OCI-LY7 (cell line): ENCODE measurements around the gene SLC22A4. TPM values are rescaled to one million over a fixed set of nuclear protein-coding genes. Genes with fewer than 3 reads are reported as not detected.
A peak's percentile ranks its signal among the peaks of the same experiment; 100 is the strongest.

Experiments
- BruUV-seq: library from RNA; stranded (reverse); fragments of 400-500 nt; replicated peaks from 2 replicates; lab custom pipeline; 2021; lab: Mats Ljungman, UMichigan
- CTCF ChIA-PET: fragments of 300-600 bp; sonication (Branson Sonifier 250); formaldehyde crosslinking; loops from one replicate; lab custom pipeline; 2022; ENCODE audit warnings: antibody characterized with exemption; ENCODE audit not compliant: unreplicated experiment; lab: Charles Lee
- POLR2A ChIA-PET: fragments of 300-600 bp; sonication (Branson Sonifier 250); formaldehyde crosslinking; loops from one replicate; lab custom pipeline; 2022; ENCODE audit warnings: antibody characterized with exemption; lab: Charles Lee
- DNase-seq: peaks from one replicate; pipeline ENCODE4 v3.0.0-alpha.2; 2015; ENCODE audit warnings: low spot score
- H2AFZ ChIP-seq: fragments of 200-600 bp; sonication (generic), shearing (Covaris generic); 2 replicates; pipeline ENCODE4 v1.6.1; 2014; ENCODE audit warnings: mild to moderate bottlenecking, antibody characterized with exemption, low read length, moderate library complexity
- H3K27ac ChIP-seq: fragments of 200-600 bp; sonication (generic); 2 replicates; pipeline ENCODE4 v1.5.1; 2014; ENCODE audit warnings: mixed run types, low read depth, mild to moderate bottlenecking, moderate library complexity, low read length, inconsistent platforms; ENCODE audit not compliant: poor library complexity, severe bottlenecking
- H3K36me3 ChIP-seq: fragments of 200-600 bp; sonication (generic); 2 replicates; pipeline ENCODE4 v1.6.1; 2014; ENCODE audit warnings: mild to moderate bottlenecking, antibody characterized with exemption, low read length, moderate library complexity, mixed read lengths; ENCODE audit not compliant: insufficient read depth
- H3K4me1 ChIP-seq: fragments of 200-600 bp; sonication (generic); 2 replicates; pipeline ENCODE4 v1.5.1; 2014; ENCODE audit warnings: mild to moderate bottlenecking, low read length; ENCODE audit not compliant: insufficient read depth, poor library complexity, severe bottlenecking
- H3K4me2 ChIP-seq: fragments of 200-600 bp; sonication (generic); 2 replicates; pipeline ENCODE4 v1.6.1; 2014; ENCODE audit warnings: mild to moderate bottlenecking, low read length
- H3K4me3 ChIP-seq: fragments of 200-600 bp; sonication (generic); 2 replicates; pipeline ENCODE4 v1.5.1; 2014; ENCODE audit warnings: mild to moderate bottlenecking, low read depth, low read length; ENCODE audit not compliant: poor library complexity, severe bottlenecking
- H3K79me2 ChIP-seq: fragments of 200-600 bp; sonication (generic); 2 replicates; pipeline ENCODE4 v1.6.1; 2016; ENCODE audit warnings: low read depth, mild to moderate bottlenecking, low read length, moderate library complexity, mixed read lengths; ENCODE audit not compliant: insufficient read depth
- H3K9me2 ChIP-seq: fragments of 200-600 bp; sonication (generic); 2 replicates; pipeline ENCODE4 v1.6.1; 2016; ENCODE audit warnings: mild to moderate bottlenecking, low read length, mixed read lengths; ENCODE audit not compliant: insufficient read depth
- H3K9me3 ChIP-seq: fragments of 200-600 bp; sonication (generic); 2 replicates; pipeline ENCODE4 v1.6.1; 2014; ENCODE audit warnings: mild to moderate bottlenecking, mixed run types, low read length, mixed read lengths
- H4K20me1 ChIP-seq: fragments of 200-600 bp; sonication (generic); 2 replicates; pipeline ENCODE4 v1.6.1; 2014; ENCODE audit warnings: mild to moderate bottlenecking, antibody characterized with exemption, low read length, moderate library complexity, mixed read lengths; ENCODE audit not compliant: insufficient read depth
- EZH2phosphoT487 ChIP-seq: fragments of 200-600 bp; sonication (generic); IDR thresholded peaks from 2 replicates; pipeline ENCODE4 v1.6.1; 2018; ENCODE audit warnings: low read depth, borderline replicate concordance, mild to moderate bottlenecking, mixed run types, antibody characterized with exemption, low read length, moderate library complexity, mixed read lengths
- intact Hi-C: fragments of 100-400 bp; cut with micrococcal nuclease; formaldehyde crosslinking; loops from one replicate; pipeline ENCODE4 v1.10.0; 2022; ENCODE audit not compliant: unreplicated experiment
- total RNA-seq, 2 experiments: library from RNA; depleted of rRNA in 1 of 2; stranded (reverse); fragments of >200 nt in 1 of 2; shearing (Covaris generic) in 1 of 2; gene quantifications; 2 replicates each; pipeline ENCODE4 v1.2.3, GENCODE V29; 2014 to 2022
- TF ChIP-seq, protein P1 (sequence below): fragments of 200-600 bp; sonication (generic); conservative IDR thresholded peaks from 2 replicates; pipeline ENCODE4 v1.5.1; 2014; ENCODE audit warnings: mild to moderate bottlenecking, antibody characterized with exemption, low read length, moderate library complexity, mixed read lengths

Gene SLC22A4
- total RNA-seq, 2 experiments from 2014 or later, result not detected

DNA sequence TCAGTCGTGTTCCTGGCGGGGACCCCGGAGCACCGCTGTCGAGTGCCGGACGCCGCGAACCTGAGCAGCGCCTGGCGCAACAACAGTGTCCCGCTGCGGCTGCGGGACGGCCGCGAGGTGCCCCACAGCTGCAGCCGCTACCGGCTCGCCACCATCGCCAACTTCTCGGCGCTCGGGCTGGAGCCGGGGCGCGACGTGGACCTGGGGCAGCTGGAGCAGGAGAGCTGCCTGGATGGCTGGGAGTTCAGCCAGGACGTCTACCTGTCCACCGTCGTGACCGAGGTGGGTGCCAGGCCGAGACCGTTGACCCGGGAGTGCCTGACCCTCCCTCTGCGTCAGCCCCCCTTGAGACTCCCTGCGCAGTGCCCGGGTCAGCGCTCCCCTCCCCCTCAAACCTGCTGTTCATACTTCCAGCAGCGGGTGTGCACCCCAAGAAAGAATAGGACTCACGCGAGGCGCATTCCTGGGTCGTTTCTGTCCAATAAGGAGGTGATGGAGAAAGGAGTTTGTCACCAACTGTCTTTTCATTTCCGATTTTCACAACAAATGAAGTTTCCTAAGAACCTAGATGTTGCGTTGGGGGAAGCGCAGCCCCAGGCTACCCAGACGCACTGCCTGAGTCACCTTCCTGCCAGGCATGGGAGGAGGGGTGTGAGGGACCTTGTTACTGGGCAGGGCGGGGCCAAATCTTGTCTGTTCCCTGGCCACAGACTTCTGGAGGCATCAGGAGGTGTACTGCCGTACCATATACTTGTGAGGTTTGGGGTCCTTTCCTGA is 722 bp downstream of the SLC22A4 start:
- Histone ChIP-seq H3K9me3 (no peaks in the 10 kb centered on the region), H3K4me1 (no peaks in the 10 kb centered on the region), H3K4me2 (peak overlapping the region; percentile 57; the same call in 1 of the 2 replicates), H3K4me3 (no peak overlapping the region), H3K79me2 (no peaks in the 10 kb centered on the region), H3K27ac (no peak overlapping the region), H3K36me3 (no peaks in the 10 kb centered on the region), H4K20me1 (no peaks in the 10 kb centered on the region), H2AFZ (no peak overlapping the region), H3K9me2 (no peaks in the 10 kb centered on the region)
- ChIA-PET POLR2A (interaction anchor here (0.6 kb wide), 1 partner anchor 80 kb away, joined by 5 read pairs; no protein-coding TSS in a partner anchor), CTCF (interaction anchor here (1.0 kb wide), 1 partner anchor 32 kb away, joined by 3 read pairs; no protein-coding TSS in a partner anchor)
- intact Hi-C loops, result no loop called here
- no peak for DNase-seq
- no TSS peak for BruUV-seq
- no peak for TF ChIP-seq EZH2phosphoT487
- TF ChIP-seq, protein P1, sequence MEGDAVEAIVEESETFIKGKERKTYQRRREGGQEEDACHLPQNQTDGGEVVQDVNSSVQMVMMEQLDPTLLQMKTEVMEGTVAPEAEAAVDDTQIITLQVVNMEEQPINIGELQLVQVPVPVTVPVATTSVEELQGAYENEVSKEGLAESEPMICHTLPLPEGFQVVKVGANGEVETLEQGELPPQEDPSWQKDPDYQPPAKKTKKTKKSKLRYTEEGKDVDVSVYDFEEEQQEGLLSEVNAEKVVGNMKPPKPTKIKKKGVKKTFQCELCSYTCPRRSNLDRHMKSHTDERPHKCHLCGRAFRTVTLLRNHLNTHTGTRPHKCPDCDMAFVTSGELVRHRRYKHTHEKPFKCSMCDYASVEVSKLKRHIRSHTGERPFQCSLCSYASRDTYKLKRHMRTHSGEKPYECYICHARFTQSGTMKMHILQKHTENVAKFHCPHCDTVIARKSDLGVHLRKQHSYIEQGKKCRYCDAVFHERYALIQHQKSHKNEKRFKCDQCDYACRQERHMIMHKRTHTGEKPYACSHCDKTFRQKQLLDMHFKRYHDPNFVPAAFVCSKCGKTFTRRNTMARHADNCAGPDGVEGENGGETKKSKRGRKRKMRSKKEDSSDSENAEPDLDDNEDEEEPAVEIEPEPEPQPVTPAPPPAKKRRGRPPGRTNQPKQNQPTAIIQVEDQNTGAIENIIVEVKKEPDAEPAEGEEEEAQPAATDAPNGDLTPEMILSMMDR, result no peak

DNA sequence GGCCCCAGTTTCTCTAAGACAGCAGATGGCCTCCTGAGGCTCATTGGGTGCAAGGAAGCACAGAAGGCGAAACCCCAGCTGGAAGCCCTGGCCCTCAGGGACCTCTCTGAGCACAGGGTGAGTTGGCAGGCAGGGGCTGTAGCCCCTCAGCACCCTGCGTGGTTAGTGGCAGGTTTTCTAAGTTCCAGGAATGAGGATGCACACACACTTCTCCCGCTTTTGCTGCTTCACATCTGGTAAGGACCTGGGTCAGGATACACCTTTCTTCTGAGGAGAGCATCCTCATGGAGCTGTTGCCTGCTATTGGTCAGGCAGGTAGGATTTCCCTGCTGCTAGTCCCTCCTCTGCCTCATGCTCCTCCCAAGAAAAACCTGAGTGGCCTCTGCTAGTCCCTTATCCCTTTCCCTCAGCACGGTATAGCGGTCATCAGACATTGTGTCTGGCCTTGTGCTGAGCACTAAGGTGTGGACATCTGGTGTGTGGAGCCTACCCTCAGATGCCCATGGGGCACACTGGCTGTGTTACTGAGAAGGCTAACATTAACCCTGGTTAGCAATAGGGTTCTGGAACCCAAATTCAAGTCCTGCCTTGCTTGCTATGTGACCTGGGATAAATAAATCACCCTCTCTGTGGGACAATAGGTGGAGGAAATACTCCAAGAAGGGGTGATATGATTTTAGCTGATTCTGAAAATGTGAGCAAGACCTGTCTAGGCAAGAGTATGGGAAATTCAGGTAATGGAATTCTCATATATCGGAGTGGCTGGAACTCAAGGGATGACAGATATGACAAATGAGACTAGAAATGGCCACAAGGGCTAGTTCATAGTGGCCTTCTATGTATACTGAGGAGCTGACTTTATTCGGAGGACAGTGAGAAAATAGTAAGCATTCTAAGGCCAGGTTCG is 1.6 kb downstream of the SLC22A4 start:
- no TSS peak for BruUV-seq
- H3K36me3 ChIP-seq, result no peaks in the 10 kb centered on the region
- no peaks in the 10 kb centered on the region for H3K79me2 ChIP-seq
- H3K4me1 ChIP-seq, result no peaks in the 10 kb centered on the region
- ChIA-PET CTCF (no interaction called here), POLR2A (no interaction called here)
- TF ChIP-seq, protein P1, result no peak
- no peak for TF ChIP-seq EZH2phosphoT487
- H3K4me2 ChIP-seq, result no peak overlapping the region
- H3K9me2 ChIP-seq, result no peaks in the 10 kb centered on the region
- H3K27ac ChIP-seq, result no peak overlapping the region
- H2AFZ ChIP-seq, result no peak overlapping the region
- H3K4me3 ChIP-seq, result no peak overlapping the region
- H3K9me3 ChIP-seq, result no peaks in the 10 kb centered on the region
- no peak for DNase-seq
- H4K20me1 ChIP-seq, result no peaks in the 10 kb centered on the region
- intact Hi-C loops, result no loop called here
